Measurements from ENCODE around the gene SPATA1.
"Not testable (repeated sequence)": the region's sequence is repeated elsewhere in the genome, so short reads cannot be mapped to it uniquely, and the experiment has no call there.

Gene SPATA1

GRCh38 chr1:84594959-84595358, 88.8 kb downstream of the SPATA1 start:
- not testable (repeated sequence) for DNase-seq (ENCODE audit: low spot score)

GRCh38 chr1:84597011-84597410, 90.8 kb downstream of the SPATA1 start:
- DNase-seq (ENCODE audit: low spot score): no peak

- no peak for DNase-seq (ENCODE audit: low spot score)
Observed at GRCh38 chr1:84598418-84598817, 92.2 kb downstream of the SPATA1 start.

- no peak for DNase-seq (ENCODE audit: low spot score)
Observed at GRCh38 chr1:84598846-84599741, 92.9 kb downstream of the SPATA1 start.

- no peak for DNase-seq (ENCODE audit: low spot score)
Observed at GRCh38 chr1:84600796-84601195, 94.6 kb downstream of the SPATA1 start.

GRCh38 chr1:84603223-84603622, 97.0 kb downstream of the SPATA1 start:
- DNase-seq (ENCODE audit: low spot score): no peak

- DNase-seq (ENCODE audit: low spot score): peak; percentile 37
Observed at GRCh38 chr1:84603941-84604830, 98.0 kb downstream of the SPATA1 start.

- DNase-seq (ENCODE audit: low spot score): no peak
Observed at GRCh38 chr1:84605157-84605556, 99.0 kb downstream of the SPATA1 start.

- no peak for DNase-seq (ENCODE audit: low spot score)
Observed at GRCh38 chr1:84606977-84607376, 100.8 kb downstream of the SPATA1 start.

- DNase-seq (ENCODE audit: low spot score): no peak
Observed at GRCh38 chr1:84611091-84611490, 104.9 kb downstream of the SPATA1 start.

- DNase-seq (ENCODE audit: low spot score): no peak
Observed at GRCh38 chr1:84611796-84612195, 105.6 kb downstream of the SPATA1 start.

GRCh38 chr1:84613026-84613425, 106.8 kb downstream of the SPATA1 start:
- DNase-seq (ENCODE audit: low spot score): no peak

- no peak for DNase-seq (ENCODE audit: low spot score)
Observed at GRCh38 chr1:84613887-84614286, 107.7 kb downstream of the SPATA1 start.

GRCh38 chr1:84615790-84616189, 109.6 kb downstream of the SPATA1 start:
- DNase-seq (ENCODE audit: low spot score): no peak

Data from Ammon's horn (tissue), 1 donor.